NT2/D1 (cell line): ENCODE data around the gene MAML1.

Experiments
- YY1 ChIP-seq: IDR thresholded peaks from 2 replicates; pipeline ENCODE4 v1.6.1; 2011; ENCODE audit not compliant: insufficient read length, insufficient read depth
- ZNF274 ChIP-seq: IDR thresholded peaks from 2 replicates; pipeline ENCODE4 v1.6.1; 2011; ENCODE audit warnings: mild to moderate bottlenecking, low read depth, low read length

- TF ChIP-seq YY1 (no peak), ZNF274 (no peak)
Observed at GRCh38 chr5:179805070-179805528, 72.5 kb downstream of the MAML1 start.
